HG03439 (cell line): Measurements from ENCODE around the gene AFF4.
"Not testable (repeated sequence)": the region's sequence is repeated elsewhere in the genome, so short reads cannot be mapped to it uniquely, and the experiment has no call there.

ENCODE experiments used
- ATAC-seq: cut with Tn5 transposase; IDR thresholded peaks from one replicate; pipeline ENCODE4 v1.9.1; 2021; ENCODE audit warnings: mild to moderate bottlenecking, moderate library complexity; ENCODE audit not compliant: unreplicated experiment

The AFF4 gene

DNA sequence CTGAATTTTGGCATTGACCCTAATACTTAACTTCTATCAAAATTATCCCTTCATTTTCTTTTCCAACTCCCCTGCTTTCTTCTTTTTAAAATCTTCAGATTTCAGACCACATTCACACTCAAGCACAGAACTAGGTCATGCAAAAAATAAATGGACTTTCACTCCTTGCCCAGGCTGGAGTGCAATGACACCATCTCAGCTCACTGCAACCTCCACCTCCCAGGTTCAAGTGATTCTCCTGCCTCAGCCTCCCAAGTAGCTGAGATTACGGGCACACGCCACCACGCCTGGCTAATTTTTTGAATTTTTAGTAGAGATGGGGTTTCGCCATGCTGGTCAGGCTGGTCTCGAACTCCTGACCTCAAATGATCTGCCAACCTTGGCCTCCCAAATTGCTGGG is 108.4 kb downstream of the AFF4 start:
- not testable (repeated sequence) for ATAC-seq

GRCh38 chr5:132854301-132854700 is 109.1 kb downstream of the AFF4 start:
- ATAC-seq: no peak

GRCh38 chr5:132853790-132854189 is 109.6 kb downstream of the AFF4 start:
- ATAC-seq: no peak

DNA sequence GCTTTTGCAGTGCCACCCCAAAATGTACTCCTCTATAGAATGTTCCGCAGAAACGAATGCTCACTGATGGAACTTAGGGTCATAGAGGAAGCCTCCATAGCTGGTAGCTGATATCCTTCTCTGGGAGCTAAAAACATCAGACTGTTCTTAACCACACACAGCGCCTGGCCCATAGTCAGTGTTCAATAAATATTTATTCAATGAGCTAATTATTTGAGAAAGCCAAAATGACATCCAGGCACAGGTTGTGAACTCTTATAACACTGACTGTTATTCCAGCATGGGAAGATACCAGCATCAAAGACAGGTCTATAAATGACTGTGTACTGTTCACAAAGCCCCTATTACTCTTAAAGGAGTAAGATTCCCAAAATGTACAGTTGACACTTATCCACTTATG is 110.1 kb downstream of the AFF4 start:
- no peak for ATAC-seq

- ATAC-seq: no peak
Observed at GRCh38 chr5:132850066-132850465, 113.4 kb downstream of the AFF4 start.

DNA sequence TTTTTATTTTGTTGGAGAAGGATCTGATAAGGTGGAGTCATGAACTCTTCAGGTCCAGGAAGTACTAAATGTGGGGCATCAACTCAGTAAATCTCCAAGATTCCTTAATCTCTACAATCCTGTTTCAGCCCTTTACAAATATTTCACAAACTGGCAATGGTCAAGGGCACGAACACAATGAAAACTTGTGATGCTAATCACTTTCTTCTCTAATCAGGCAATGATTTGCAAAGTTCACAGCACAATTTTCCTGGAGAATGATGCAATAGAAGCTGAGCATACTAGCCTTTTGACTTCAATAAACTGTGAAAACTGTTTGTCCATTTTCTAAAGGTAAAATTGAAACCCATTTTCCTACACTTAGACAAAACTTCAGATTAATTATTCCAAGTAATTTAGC is 114.1 kb downstream of the AFF4 start:
- no peak for ATAC-seq

DNA sequence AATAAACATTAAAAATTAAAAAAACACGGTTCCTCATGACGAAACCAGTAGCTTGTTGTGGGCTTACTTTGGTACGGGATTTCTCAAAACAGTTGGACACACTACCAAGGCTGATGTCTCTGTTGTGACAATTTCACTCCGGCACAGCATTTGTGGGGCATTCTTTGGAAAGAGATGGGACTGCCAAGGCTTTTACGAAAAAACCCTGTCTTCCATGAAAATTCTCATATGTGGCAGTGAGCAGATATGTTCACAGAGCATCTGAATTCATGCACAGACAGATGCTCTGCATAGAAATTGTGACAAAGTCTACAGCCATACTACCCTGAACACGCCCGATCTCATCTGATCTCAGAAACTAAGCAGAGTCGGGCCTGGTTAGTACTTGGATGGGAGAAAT is 115.2 kb downstream of the AFF4 start:
- ATAC-seq: no peak

DNA sequence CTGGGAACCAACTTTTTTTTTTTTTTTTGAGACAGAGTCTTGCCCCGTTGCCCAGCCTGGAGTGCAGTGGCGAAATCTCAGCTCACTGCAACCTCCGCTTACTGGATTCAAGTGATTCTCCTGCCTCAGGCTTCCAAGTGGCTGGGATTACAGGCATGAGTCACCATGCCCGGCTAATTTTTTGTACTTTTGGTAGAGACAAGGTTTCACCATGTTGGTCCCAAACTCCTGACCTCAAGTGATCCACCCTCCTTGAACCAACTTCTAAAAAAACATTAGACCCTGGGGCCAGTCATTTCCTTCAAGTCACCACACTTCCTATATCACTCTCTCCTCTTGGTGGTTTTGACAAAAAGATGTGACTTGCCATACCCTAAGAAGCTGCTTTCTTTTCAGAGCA is 122.1 kb downstream of the AFF4 start:
- no peak for ATAC-seq

DNA sequence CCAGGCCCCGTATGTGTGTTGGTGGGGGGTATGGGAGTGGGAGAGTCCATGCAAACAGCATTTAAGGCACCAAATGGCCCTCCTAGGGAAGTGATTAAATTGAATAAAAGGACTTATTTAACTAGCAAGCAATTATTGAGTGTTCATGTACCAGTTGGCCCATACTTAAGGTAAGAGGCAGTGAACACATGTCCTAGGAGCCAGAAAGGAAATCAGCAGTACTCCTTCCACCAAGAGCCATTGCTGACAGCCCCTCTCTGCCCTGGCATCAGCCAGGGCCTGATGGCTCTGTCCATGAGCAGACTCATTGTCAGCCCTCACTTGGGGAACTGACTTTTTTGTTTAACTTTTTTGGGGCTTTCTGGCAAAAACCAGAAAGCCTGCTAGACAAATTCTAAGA is 122.5 kb downstream of the AFF4 start:
- no peak for ATAC-seq

GRCh38 chr5:132840313-132840712 is 123.1 kb downstream of the AFF4 start:
- ATAC-seq: no peak

DNA sequence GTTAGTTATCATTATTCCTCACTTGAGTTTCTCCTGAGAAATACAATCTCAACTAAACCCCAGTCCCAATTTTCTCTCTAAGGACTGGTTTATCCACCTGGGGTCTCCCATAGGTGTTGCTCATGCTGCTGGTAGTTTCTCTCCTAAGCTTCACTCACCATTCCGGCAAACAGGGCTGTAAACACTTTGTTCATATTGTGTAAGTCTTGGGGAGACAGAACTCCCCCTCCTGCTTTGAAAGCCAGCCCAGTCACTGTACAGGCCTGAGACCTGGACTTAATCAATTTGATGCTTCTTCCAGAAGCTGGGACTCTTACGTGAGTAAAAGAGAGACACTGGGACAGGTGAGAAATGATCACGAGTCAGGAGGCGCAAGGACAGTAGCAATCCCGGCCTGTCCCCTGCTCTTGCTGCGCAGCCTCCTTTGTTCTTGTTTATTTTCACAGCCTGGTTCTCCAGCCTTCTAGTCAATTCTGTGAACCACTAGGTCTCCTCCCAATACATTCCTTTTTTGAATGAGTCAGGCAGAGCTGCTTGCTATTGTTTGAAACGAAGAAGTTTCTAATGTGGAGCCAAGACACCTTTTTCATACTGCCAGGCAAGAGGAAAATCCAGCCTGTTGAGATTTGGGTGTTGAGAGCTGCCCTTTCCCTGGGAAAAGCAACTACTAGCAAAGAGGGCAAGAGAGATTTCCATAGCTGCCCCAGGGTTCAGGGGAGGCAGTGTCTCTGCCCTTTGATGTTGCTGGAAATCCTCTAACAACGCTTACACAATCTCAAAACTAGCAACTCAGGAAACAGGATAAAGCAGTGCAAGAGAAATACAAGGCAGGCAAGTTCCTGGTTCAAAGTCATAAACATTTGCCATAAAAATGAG is 123.8 kb downstream of the AFF4 start:
- ATAC-seq: no peak

GRCh38 chr5:132838516-132839282 is 124.7 kb downstream of the AFF4 start:
- ATAC-seq: no peak

GRCh38 chr5:132837868-132838267 is 125.6 kb downstream of the AFF4 start:
- no peak for ATAC-seq

DNA sequence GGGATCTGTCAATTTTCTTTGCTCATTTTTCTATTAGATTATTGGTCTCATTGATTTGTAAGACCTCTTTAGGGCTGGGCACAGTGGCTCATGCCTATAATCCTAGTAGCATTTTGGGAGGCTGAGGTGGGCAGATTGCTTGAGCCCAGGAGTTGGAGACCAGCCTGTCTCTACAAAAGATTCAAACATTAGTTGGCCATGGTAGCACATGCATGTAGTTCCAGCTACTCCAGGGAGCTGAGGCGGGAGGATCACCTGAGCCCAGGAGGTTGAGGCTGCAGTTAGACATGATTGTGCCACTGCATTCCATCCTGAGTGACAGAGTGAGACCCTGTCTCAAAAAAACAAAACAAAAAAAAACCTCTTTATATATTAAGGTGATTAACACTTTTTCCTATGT is 126.6 kb downstream of the AFF4 start:
- ATAC-seq: no peak

GRCh38 chr5:132834057-132834456 is 129.4 kb downstream of the AFF4 start:
- no peak for ATAC-seq

- ATAC-seq: no peak
Observed at GRCh38 chr5:132832612-132833011, 130.8 kb downstream of the AFF4 start.

DNA sequence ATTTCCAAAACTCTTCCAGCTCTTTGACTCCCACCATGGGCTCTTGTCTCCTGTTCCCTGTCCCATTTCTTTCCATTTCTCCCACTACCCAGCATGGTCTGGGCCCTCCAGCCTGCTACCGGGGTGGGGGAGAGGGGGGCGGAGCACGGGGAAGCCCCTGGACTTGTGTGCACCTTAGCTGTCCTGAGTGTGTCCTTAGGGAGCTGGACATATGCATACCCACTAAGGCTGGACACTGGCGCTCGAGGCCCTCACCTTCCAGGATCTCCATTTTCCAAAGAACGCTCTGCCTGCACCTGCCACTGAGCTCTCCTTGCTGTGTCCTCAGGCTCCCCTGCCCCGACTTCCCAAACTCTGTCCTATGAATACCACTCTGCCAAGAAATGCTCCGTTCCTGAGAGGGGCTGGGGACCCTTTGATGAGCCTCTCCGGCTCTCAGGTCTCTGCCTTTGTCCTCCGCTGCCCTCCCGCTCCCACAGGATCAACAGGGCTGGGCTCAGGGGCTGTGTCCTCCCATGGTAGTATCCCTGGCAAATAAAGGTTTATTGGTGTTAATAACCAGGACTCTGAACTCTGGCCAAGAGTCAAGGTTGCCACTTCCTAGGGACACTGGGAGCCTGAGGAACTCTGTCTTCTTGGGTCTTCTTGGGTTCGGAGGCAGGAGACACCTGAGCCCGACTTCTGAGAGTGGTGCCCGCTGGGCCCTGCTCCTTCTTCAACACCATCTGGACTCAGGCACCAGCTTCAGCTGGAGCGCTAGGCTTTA is 132.2 kb downstream of the AFF4 start:
- ATAC-seq: no peak

- ATAC-seq: peak; percentile 77
Observed at GRCh38 chr5:132830436-132831094, 132.9 kb downstream of the AFF4 start, which contains the start of gene SHROOM1. TSS of gene SHROOM1 (minus strand) at chr5:132830647. CDS start at chr5:132826140, 4,507 bp downstream.

- ATAC-seq: peak; percentile 64
Observed at GRCh38 chr5:132829742-132830435, 133.5 kb downstream of the AFF4 start.

GRCh38 chr5:132828846-132829494 is 134.5 kb downstream of the AFF4 start:
- ATAC-seq: no peak
